Keratinocyte (primary cell): Measurements from ENCODE around the gene C22orf39.

Experiments used
- CTCF ChIP-seq, 3 experiments: IDR thresholded peaks in 1 of 3; conservative IDR thresholded peaks in 1 of 3; optimal IDR thresholded peaks in 1 of 3; 2 replicates in 2 of 3; 3 replicates in 1 of 3; pipeline versions ENCODE3 to v1.5.1; 2011; ENCODE audit warnings: low read length in 3 of 3, mild to moderate bottlenecking in 3 of 3, moderate library complexity in 2 of 3, control low read depth in 1 of 3, inconsistent platforms in 1 of 3; ENCODE audit not compliant: insufficient read depth in 2 of 3; ENCODE audit errors: extremely low read depth in 1 of 3
- EZH2 ChIP-seq: IDR thresholded peaks from one replicate; pipeline ENCODE4 v1.6.1; 2012; ENCODE audit warnings: inconsistent platforms, mild to moderate bottlenecking, low read length, moderate library complexity

- TF ChIP-seq CTCF (optimal IDR thresholded peaks at IDR 0.05 in 1 of 3, IDR thresholded peaks at IDR 0.05 in 1 of 3, conservative IDR thresholded peaks at IDR 0.05 in 1 of 3; ENCODE audit: extremely low read depth in 1 of 3, insufficient read depth in 2 of 3, low read length in 3 of 3), result no peak
- TF ChIP-seq EZH2, result no peak
These were observed 9.2 kb downstream of the C22orf39 start for GRCh38 chr22:19438298-19438697.
